Fibroblast of peridontal ligament (primary cell): ENCODE measurements around the gene PKNOX2.

Experiments used
- DNase-seq: peaks from one replicate; pipeline ENCODE4 v3.0.0-alpha.2; 2010; ENCODE audit errors: extremely low read depth

PKNOX2 gene

DNA sequence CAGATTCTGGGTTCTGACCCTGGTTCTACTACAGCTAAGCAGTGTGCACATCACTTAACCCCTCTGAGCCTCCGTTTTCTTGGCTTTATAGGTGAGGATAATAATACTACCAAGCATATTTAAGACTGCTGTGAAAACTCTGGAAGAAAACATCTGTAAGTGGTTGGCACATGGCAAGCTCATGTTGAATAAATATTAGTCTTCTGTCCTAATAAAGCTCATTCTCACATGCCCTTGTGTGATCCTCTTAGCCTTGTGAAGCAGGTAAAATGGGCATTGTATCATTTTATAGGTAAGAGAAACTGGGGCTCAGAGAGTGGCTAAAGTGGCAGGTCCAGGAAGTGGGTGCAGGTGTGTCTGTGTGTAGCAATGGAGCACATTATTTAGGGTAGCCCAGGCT is 8.5 kb downstream of the PKNOX2 start:
- no peak for DNase-seq

GRCh38 chr11:125173556-125173955 is 9.0 kb downstream of the PKNOX2 start:
- no peak for DNase-seq

DNA sequence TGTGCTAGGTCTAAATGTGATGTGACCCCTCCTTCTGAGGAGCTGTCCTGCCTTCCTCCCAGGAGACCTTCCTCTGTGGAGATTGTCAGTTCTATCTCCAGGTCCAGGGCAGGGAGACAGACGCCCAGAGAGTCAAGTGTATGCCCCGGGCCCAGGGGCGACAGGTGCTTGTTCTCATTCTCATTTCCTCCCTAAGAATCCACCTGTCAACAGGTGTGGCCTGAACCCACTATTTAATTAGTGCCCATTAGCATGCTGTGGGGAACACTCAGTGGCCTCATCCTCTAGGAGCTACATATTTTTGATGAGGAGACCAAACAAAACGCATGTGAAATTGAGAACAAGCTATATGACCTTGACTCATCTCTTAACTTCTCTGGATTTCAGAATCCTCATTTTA is 9.5 kb downstream of the PKNOX2 start:
- DNase-seq = no peak

DNA sequence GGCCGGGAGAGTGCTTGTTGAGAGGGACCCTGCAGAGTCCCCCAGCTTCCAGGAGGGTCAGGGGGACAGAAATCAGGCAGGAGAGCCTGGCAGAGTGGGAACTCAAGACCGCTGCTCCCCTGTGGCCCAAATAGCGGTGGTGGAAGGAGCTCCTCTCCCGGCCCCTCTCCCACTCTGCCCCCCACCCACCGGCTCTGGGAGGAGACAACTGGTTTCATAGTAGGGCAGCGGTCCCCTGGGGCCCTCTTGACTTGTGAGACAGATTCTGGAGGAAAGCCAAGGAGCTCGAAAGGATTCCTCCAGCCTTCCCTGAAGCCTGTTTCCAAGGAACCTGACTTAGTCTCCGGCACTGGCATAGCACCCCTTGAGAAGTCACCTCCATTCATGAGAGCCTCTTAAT is 10.1 kb downstream of the PKNOX2 start:
- DNase-seq = no peak

DNA sequence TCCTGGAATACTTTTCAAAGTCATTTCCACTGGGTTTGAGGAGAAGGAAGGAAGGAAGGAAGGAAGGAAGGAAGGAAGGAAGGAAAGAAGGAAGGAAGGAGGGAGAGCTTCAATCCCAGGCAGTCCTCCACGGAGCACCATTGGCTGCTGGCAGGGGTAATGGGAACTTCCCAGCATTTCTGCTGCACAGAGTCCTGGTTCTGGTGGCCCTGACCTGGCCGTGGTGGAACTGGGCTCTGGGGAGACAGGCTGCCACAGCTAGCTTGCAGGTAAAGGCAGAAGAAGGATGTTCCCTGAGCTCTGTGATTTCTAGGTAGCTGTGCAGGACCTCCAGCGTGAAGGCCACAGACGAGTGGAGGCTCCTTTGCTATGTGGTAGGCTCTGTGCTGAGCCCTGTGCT is 10.6 kb downstream of the PKNOX2 start:
- no peak for DNase-seq

- DNase-seq = no peak
Measured at GRCh38 chr11:125175896-125176575, 11.5 kb downstream of the PKNOX2 start.

- DNase-seq = no peak
Measured at GRCh38 chr11:125176866-125177265, 12.3 kb downstream of the PKNOX2 start.

GRCh38 chr11:125177543-125177942 is 13.0 kb downstream of the PKNOX2 start:
- no peak for DNase-seq

- no peak for DNase-seq
Measured at GRCh38 chr11:125179346-125179745, 14.8 kb downstream of the PKNOX2 start.

GRCh38 chr11:125179895-125180294 is 15.3 kb downstream of the PKNOX2 start:
- DNase-seq = no peak

- no peak for DNase-seq
Measured at GRCh38 chr11:125180413-125181305, 16.1 kb downstream of the PKNOX2 start.

GRCh38 chr11:125182573-125182972 is 18.0 kb downstream of the PKNOX2 start:
- DNase-seq = no peak

- DNase-seq = no peak
Measured at GRCh38 chr11:125183641-125184040, 19.1 kb downstream of the PKNOX2 start.

DNA sequence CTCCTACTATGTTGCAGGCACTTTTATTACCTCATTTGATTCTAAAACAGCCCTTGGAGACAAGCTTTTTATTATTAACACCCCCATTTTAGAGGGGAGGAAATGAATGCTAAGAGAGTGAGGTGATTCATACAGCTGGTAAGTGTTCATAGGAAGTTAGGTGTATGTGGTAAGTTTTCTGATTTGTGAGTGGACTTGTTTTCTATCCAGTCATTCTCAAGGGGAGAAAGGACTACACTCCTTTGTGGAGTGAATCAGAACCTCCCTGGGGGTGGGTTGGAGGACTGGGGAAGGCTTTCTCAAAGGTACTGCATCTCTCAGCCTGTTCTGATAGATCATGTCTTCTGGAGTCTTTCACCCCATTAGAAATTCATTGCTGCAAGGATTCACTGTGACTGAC is 23.5 kb downstream of the PKNOX2 start:
- no peak for DNase-seq

DNA sequence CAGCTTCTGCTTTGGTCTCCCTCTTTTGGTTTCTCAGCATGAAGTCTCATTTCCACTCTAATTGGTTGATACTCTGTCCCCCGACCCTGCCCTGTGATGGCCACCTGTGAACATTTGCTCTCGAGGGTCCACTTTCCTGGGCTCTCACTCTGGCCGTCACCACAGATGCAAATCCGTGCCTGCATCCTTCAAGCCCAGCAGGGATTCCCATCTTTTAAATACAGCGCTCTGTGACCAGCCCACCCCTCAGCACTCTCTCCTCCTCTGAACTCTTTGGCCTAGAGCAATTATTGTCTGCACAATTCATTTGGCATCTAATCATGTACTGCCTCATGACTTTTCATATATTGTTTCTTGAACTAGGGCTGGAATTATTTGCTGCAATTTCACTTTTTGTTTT is 26.0 kb downstream of the PKNOX2 start:
- no peak for DNase-seq

DNA sequence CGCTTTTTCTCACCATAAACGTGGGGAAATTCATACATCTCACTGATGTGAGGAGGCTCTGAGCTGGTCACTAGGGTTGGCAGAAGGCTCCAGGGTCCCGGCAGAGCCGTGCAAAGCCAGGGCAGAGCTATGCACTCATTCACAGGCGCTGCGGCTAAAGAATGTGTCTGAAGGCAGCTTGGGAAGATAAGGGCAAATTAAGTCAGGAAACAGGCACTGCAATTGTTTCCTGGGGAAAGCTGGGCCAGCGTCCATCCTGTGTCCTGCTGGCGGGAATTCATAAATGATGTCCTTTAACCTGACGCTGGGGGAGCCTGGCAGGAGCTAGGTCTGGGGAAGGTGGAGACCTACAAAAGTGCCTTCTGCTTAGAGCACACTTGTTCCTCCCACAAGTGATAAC is 27.6 kb downstream of the PKNOX2 start:
- no peak for DNase-seq

DNA sequence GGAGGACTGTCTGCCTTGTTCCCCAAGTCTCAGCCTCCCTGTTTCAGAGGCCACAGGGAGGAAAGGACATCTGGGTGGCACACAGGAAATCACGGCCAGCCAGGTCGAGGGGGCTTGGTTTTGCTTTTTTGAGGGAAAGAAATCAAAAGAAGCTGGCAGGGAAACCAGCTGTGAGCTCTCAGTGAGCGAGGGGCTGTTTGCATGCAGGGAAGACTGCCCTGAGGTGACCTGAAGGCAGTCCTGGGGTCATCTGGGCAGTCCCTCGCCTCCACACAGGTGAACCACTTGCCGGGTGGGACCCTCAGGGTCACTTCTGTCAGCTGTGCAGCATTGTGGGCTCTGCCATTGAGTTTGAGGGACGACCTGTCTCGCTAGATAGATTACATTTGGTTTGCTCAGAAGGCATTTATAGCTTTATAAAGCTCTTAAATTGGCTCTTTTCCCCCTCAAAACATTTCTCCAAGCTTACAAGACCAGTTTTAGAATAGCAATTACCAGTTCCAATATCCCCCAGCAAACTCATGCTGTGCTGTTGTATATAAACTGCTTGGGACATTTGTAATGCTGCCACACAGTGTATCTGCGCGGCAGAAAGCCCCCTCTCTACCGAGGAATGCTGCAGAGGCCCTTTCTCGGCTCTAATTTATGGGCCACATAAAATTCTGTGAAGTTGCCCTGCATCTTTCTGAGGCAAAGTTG is 28.3 kb downstream of the PKNOX2 start:
- DNase-seq = no peak

DNA sequence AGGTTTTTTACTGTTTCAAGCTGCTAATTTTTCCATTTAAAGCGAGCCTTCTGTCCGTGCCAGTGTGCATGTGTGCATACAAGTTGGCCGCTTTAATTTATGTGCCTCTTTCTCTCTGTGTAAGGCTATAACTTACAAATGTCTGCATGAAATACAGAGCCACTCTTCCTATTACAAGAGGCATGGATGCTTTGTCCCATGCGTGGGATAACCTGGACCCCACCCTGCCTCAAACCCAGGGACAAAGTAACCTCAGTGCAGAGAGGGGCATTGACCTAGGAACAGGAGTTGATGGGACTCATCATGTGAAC is 28.8 kb downstream of the PKNOX2 start:
- no peak for DNase-seq

GRCh38 chr11:125193841-125194240 is 29.3 kb downstream of the PKNOX2 start:
- no peak for DNase-seq

DNA sequence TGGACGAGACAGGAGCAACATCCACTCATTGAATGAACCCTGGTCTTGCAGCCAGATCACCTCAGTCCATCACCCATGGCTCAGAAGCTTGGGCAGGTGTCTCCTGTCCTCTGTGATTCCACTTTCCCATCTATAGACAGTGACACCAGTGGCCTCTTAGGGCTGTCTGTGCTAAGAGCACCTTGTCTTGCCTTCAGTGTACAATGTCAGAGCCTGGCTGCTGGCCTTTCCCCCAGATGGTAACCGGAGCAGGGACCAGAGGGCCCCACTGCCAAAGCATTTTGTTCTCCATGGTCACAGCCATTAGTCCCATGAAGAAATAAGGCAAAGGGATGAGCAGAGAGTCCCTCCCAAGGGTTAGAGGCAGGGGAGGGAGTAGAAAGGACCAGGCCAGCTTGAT is 35.4 kb downstream of the PKNOX2 start:
- DNase-seq = no peak

- DNase-seq = no peak
Measured at GRCh38 chr11:125200441-125200840, 35.9 kb downstream of the PKNOX2 start.

DNA sequence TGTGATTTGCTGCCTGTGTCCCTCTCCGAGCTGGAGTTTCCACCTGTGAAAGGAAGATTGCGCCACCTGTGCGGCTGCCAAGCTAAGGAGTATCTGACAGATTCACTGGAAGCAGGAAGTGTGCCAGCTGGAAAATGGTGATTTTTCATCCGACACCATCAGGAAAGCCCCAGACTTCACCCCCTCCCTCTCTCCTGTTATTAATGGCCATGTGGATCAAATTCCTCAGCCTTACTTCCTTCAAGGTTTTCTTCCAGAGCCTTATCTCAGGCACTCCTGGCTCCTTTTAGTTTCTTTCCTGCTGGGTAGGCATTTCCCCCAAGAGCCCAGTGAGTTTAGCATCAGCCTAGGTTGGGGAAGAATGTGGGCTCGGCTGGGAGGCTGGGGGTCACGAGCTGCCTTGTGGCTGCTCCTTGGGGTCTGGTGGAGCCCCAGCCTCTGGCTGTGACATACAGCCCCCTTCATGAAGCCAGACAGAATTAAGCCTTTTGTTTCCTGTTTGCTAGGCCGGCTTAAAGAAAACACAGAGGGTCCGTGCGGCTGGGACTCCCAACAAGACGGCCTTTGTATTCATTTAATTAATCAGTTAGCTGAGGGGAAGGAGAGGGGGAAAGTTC is 37.1 kb downstream of the PKNOX2 start:
- DNase-seq = no peak
